ENCODE data around the gene WNK1.

Gene WNK1

GRCh38 chr12:904010-904414, 151.6 kb downstream of the WNK1 start:
- peaks cover 47 to 78% of the 10 kb centered on the region in 2 donors for H3K36me3 Mint-ChIP-seq
- no peaks in the 10 kb centered on the region for H3K27me3 Mint-ChIP-seq
- peak overlapping the region; percentile 21 for H3K27ac Mint-ChIP-seq
- H3K9me3 Mint-ChIP-seq, result no peaks in the 10 kb centered on the region
- no peak for ATAC-seq (replicated peaks)
- no peak for DNase-seq
- H3K4me3 Mint-ChIP-seq, result no peak overlapping the region
- peaks cover 11 to 12% of the 10 kb centered on the region in 2 donors for H3K4me1 Mint-ChIP-seq

GRCh38 chr12:905261-906031, 153.1 kb downstream of the WNK1 start:
- no peaks in the 10 kb centered on the region for H3K9me3 Mint-ChIP-seq
- H3K27me3 Mint-ChIP-seq, result no peaks in the 10 kb centered on the region
- peak overlapping the region; percentile 66 for H3K27ac Mint-ChIP-seq
- H3K4me3 Mint-ChIP-seq, result no peak overlapping the region
- peaks cover 45 to 75% of the 10 kb centered on the region in 2 donors for H3K36me3 Mint-ChIP-seq
- DNase-seq, result no peak
- H3K4me1 Mint-ChIP-seq, result peaks cover 11 to 12% of the 10 kb centered on the region in 2 donors
- peak in 1 of 2 donors; percentile 36 for ATAC-seq (replicated peaks)

GRCh38 chr12:906062-906585, 153.7 kb downstream of the WNK1 start:
- Mint-ChIP-seq H3K4me1 (peaks cover 11 to 12% of the 10 kb centered on the region in 2 donors), H3K27me3 (no peaks in the 10 kb centered on the region), H3K9me3 (no peaks in the 10 kb centered on the region), H3K4me3 (no peak overlapping the region), H3K27ac (peak overlapping the region; percentile 47), H3K36me3 (peaks cover 45 to 68% of the 10 kb centered on the region in 2 donors)
- no peak for ATAC-seq (replicated peaks)
- no peak for DNase-seq

GRCh38 chr12:907413-908185, 155.2 kb downstream of the WNK1 start:
- ATAC-seq (replicated peaks), result no peak
- no peak overlapping the region for H3K4me3 Mint-ChIP-seq
- no peak for DNase-seq
- H3K9me3 Mint-ChIP-seq, result no peaks in the 10 kb centered on the region
- peaks cover 32 to 54% of the 10 kb centered on the region in 2 donors for H3K36me3 Mint-ChIP-seq
- H3K27me3 Mint-ChIP-seq, result no peaks in the 10 kb centered on the region
- H3K4me1 Mint-ChIP-seq, result peaks cover 11 to 12% of the 10 kb centered on the region in 2 donors
- H3K27ac Mint-ChIP-seq, result peak overlapping the region; percentile 16

GRCh38 chr12:909861-910260, 157.5 kb downstream of the WNK1 start:
- ATAC-seq (replicated peaks) (no peak), DNase-seq (no peak)
- Mint-ChIP-seq H3K27ac (peak overlapping the region; percentile 68), H3K4me1 (peaks cover 11 to 18% of the 10 kb centered on the region in 2 donors), H3K27me3 (no peaks in the 10 kb centered on the region), H3K36me3 (peaks cover 32 to 52% of the 10 kb centered on the region in 2 donors), H3K9me3 (no peaks in the 10 kb centered on the region), H3K4me3 (no peak overlapping the region)

GRCh38 chr12:910416-910815, 158.0 kb downstream of the WNK1 start:
- Mint-ChIP-seq H3K36me3 (peaks cover 33 to 54% of the 10 kb centered on the region in 2 donors), H3K27me3 (no peaks in the 10 kb centered on the region), H3K4me3 (no peak overlapping the region), H3K27ac (no peak overlapping the region), H3K9me3 (no peaks in the 10 kb centered on the region), H3K4me1 (peaks cover 10 to 20% of the 10 kb centered on the region in 2 donors)
- no peak for ATAC-seq (replicated peaks)
- no peak for DNase-seq

- H3K27ac Mint-ChIP-seq, result peak overlapping the region; percentile 25
Observed at GRCh38 chr12:911191-911826, 158.9 kb downstream of the WNK1 start.

GRCh38 chr12:912466-913235, 160.3 kb downstream of the WNK1 start:
- Mint-ChIP-seq H3K4me1 (peaks cover 9 to 25% of the 10 kb centered on the region in 2 donors), H3K4me3 (no peak overlapping the region), H3K27ac (no peak overlapping the region), H3K36me3 (peaks cover 39 to 52% of the 10 kb centered on the region in 2 donors), H3K27me3 (no peaks in the 10 kb centered on the region), H3K9me3 (no peaks in the 10 kb centered on the region)
- DNase-seq (no peak), ATAC-seq (replicated peaks) (no peak)

More at GRCh38 chr12:911191-911826, 158.9 kb downstream of the WNK1 start:
- Mint-ChIP-seq H3K4me3 (no peak overlapping the region), H3K36me3 (peaks cover 32 to 49% of the 10 kb centered on the region in 2 donors), H3K9me3 (no peaks in the 10 kb centered on the region), H3K4me1 (peaks cover 8 to 19% of the 10 kb centered on the region in 2 donors), H3K27me3 (no peaks in the 10 kb centered on the region)
- DNase-seq (no peak), ATAC-seq (replicated peaks) (no peak)

GRCh38 chr12:913919-914698, 161.7 kb downstream of the WNK1 start:
- H3K27me3 Mint-ChIP-seq, result no peaks in the 10 kb centered on the region
- DNase-seq (no peak), ATAC-seq (replicated peaks) (peak in 1 of 2 donors; percentile 12)
- no peak overlapping the region for H3K4me3 Mint-ChIP-seq
- peaks cover 43 to 55% of the 10 kb centered on the region in 2 donors for H3K36me3 Mint-ChIP-seq
- peaks cover 9 to 25% of the 10 kb centered on the region in 2 donors for H3K4me1 Mint-ChIP-seq
- peak overlapping the region; percentile 84 for H3K27ac Mint-ChIP-seq
- H3K9me3 Mint-ChIP-seq, result no peaks in the 10 kb centered on the region

GRCh38 chr12:915090-915489, 162.7 kb downstream of the WNK1 start:
- peak overlapping the region; percentile 14 for H3K27ac Mint-ChIP-seq
- peaks cover 44 to 50% of the 10 kb centered on the region in 2 donors for H3K36me3 Mint-ChIP-seq
- DNase-seq (no peak), ATAC-seq (replicated peaks) (no peak)
- H3K4me1 Mint-ChIP-seq, result peaks cover 9 to 25% of the 10 kb centered on the region in 2 donors
- H3K27me3 Mint-ChIP-seq, result no peaks in the 10 kb centered on the region
- no peak overlapping the region for H3K4me3 Mint-ChIP-seq
- no peaks in the 10 kb centered on the region for H3K9me3 Mint-ChIP-seq

- peaks cover 9 to 25% of the 10 kb centered on the region in 2 donors for H3K4me1 Mint-ChIP-seq
- ATAC-seq (replicated peaks) (peak; percentile 45 to 46), DNase-seq (peak; percentile 4)
- no peaks in the 10 kb centered on the region for H3K9me3 Mint-ChIP-seq
- no peaks in the 10 kb centered on the region for H3K27me3 Mint-ChIP-seq
- H3K27ac Mint-ChIP-seq, result peak overlapping the region; percentile 93
- peaks cover 49 to 59% of the 10 kb centered on the region in 2 donors for H3K36me3 Mint-ChIP-seq
- H3K4me3 Mint-ChIP-seq, result peak overlapping the region; percentile 42 to 77
Observed at GRCh38 chr12:916240-916639, 163.9 kb downstream of the WNK1 start.

GRCh38 chr12:916712-917445, 164.5 kb downstream of the WNK1 start:
- DNase-seq, result no peak
- Mint-ChIP-seq H3K27ac (peak overlapping the region; percentile 33), H3K27me3 (no peaks in the 10 kb centered on the region), H3K9me3 (no peaks in the 10 kb centered on the region), H3K4me3 (no peak overlapping the region), H3K36me3 (peaks cover 52 to 62% of the 10 kb centered on the region in 2 donors), H3K4me1 (peaks cover 9 to 25% of the 10 kb centered on the region in 2 donors)
- no peak for ATAC-seq (replicated peaks)

All from stimulated activated naive B cell treated with anti-CD40 and anti-IgM and Interleukin-4, amounts not matched to agents 10 μg/mL and 1 μg/mL and 100 μg/mL, for 72 hours (primary cell).